Neural crest cell (in vitro differentiated cells): Measurements from ENCODE around the gene ABCC8. TPM values are rescaled to one million over a fixed set of nuclear protein-coding genes. Genes with fewer than 3 reads are reported as not detected.

Source experiments
- DNase-seq: peaks from one replicate; pipeline ENCODE4 v3.0.0; 2021; ENCODE audit warnings: low read depth, mixed read lengths, low spot score
- H3K27ac Mint-ChIP-seq: one replicate; pipeline ENCODE4 v1.8.0; 2021; ENCODE audit warnings: mild to moderate bottlenecking, mixed read lengths; ENCODE audit not compliant: unreplicated experiment
- H3K27me3 Mint-ChIP-seq: 2 replicates; pipeline ENCODE4 v1.8.0; 2021; ENCODE audit warnings: low read depth, mild to moderate bottlenecking, mixed read lengths
- H3K36me3 Mint-ChIP-seq: 2 replicates; pipeline ENCODE4 v1.8.0; 2021; ENCODE audit warnings: low read depth, mild to moderate bottlenecking, mixed read lengths
- H3K4me1 Mint-ChIP-seq: 2 replicates; pipeline ENCODE4 v1.8.0; 2021; ENCODE audit warnings: mixed read lengths
- H3K4me3 Mint-ChIP-seq: one replicate; pipeline ENCODE4 v1.8.0; 2021; ENCODE audit warnings: mild to moderate bottlenecking, mixed read lengths
- H3K9me3 Mint-ChIP-seq: 2 replicates; pipeline ENCODE4 v1.8.0; 2021; ENCODE audit warnings: mixed read lengths
- CTCF ChIP-seq: fragments of 200-600 bp; sonication (generic); conservative IDR thresholded peaks from 2 replicates; pipeline ENCODE4 v1.5.0; 2021; ENCODE audit warnings: antibody characterized with exemption, mild to moderate bottlenecking
- total RNA-seq: library from RNA; stranded (reverse); gene quantifications from 2 replicates; pipeline ENCODE4 v1.2.1, GENCODE V29; 2021

ABCC8 gene
- total RNA-seq, 1 donor from 2014 or later, result 6.1 TPM

- Mint-ChIP-seq H3K36me3 (no peaks in the 10 kb centered on the region), H3K9me3 (no peaks in the 10 kb centered on the region), H3K4me1 (peaks cover 4% of the 10 kb centered on the region), H3K27ac (peak overlapping the region; percentile 43), H3K4me3 (no peak overlapping the region), H3K27me3 (no peaks in the 10 kb centered on the region)
- no peak for TF ChIP-seq CTCF
- no peak for DNase-seq
These were observed 70.4 kb downstream of the ABCC8 start for GRCh38 chr11:17406082-17406817.

- Mint-ChIP-seq H3K9me3 (no peaks in the 10 kb centered on the region), H3K4me3 (no peak overlapping the region), H3K4me1 (peaks cover 4% of the 10 kb centered on the region), H3K27ac (peak overlapping the region; percentile 93), H3K27me3 (no peaks in the 10 kb centered on the region), H3K36me3 (no peaks in the 10 kb centered on the region)
- TF ChIP-seq CTCF, result no peak
- no peak for DNase-seq
These were observed 71.2 kb downstream of the ABCC8 start for GRCh38 chr11:17405232-17406005.

- no peak for TF ChIP-seq CTCF
- no peak overlapping the region for H3K4me3 Mint-ChIP-seq
- H3K9me3 Mint-ChIP-seq, result no peaks in the 10 kb centered on the region
- H3K36me3 Mint-ChIP-seq, result no peaks in the 10 kb centered on the region
- H3K4me1 Mint-ChIP-seq, result peaks cover 4% of the 10 kb centered on the region
- no peak for DNase-seq
- no peaks in the 10 kb centered on the region for H3K27me3 Mint-ChIP-seq
- no peak overlapping the region for H3K27ac Mint-ChIP-seq
These were observed 72.5 kb downstream of the ABCC8 start for GRCh38 chr11:17403980-17404759.

- no peak for DNase-seq
- H3K27ac Mint-ChIP-seq, result no peak overlapping the region
These were observed 74.2 kb downstream of the ABCC8 start for GRCh38 chr11:17402486-17402885.

More at GRCh38 chr11:17402486-17402885, 74.2 kb downstream of the ABCC8 start:
- Mint-ChIP-seq H3K27me3 (no peaks in the 10 kb centered on the region), H3K4me3 (no peak overlapping the region), H3K36me3 (no peaks in the 10 kb centered on the region), H3K9me3 (no peaks in the 10 kb centered on the region), H3K4me1 (peaks cover 4% of the 10 kb centered on the region)
- no peak for TF ChIP-seq CTCF
